Measurements from ENCODE around the gene TMEM175. TPM values are rescaled to one million over a fixed set of nuclear protein-coding genes. Genes with fewer than 3 reads are reported as not detected.

The TMEM175 gene
- total and polyA plus RNA-seq, 9 of the 15 experiments (the other 6 are each of a cell fraction or from before 2014, with no cell fraction given), result 0.13 to 30.9 (median 9.4) TPM

DNA sequence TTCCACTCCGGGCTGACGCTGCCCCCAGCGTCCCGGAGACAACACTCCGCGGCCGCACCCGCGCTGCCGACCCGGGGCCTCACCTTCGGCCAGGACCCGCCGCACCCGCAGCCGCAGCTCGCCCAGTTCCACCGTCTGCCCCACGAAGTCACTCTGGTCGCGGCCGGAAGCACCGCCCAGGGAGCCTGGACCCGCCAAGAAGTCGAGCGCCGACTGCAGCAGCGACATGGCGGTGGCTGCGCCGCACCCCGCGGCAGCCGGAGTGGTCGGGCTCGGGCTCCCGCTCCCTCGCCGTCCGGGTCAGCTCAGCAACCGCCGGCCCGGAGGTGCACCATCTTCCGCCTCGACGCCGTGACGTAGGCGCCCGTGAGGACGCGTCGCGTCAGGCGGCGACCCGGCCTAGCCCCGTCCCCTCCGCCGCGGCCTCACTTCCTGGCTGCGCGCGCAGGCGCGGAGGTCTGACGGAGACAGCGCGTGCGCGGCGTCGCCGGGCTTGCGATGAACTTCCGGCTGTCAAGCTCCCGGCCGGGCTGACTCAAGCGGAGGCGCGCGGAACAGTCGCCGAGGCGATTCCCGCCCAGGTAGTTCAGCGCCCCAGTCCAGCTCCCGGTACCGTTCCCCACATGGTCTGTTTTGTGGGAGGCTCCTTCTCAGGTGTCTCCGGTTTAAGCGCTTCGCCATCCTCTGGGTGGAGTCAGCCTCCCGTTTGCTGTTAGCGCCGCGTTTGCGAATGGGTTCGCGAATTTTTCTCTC is at the start of gene TMEM175, which contains the start of gene GAK (continued):
- peak; percentile 38; the same call in 1 of the 2 replicates for TF ChIP-seq CEBPG (CRISPR knock-in tag; IDR thresholded peaks at IDR 0.05)
- no peak for TF ChIP-seq CEBPG (tag; conservative IDR thresholded peaks at IDR 0.05 in 1 of 2, IDR thresholded peaks at IDR 0.05 in 1 of 2)
- TF ChIP-seq E2F8 (IDR thresholded peaks at IDR 0.05; ENCODE audit: low read depth, partially characterized antibody), result peak; percentile 73
- peak; percentile 96; the same call in 1 of the 2 replicates for TF ChIP-seq RBM34 (IDR thresholded peaks at IDR 0.05; ENCODE audit: borderline replicate concordance, insufficient read depth, low read length)
- 0 out of 2 replicates have a peak, but pooled peaks have one; percentile 9 for TF ChIP-seq ERF (CRISPR knock-in tag; IDR thresholded peaks at IDR 0.05)
- no peak for TF ChIP-seq MCM5 (IDR thresholded peaks at IDR 0.05; ENCODE audit: low read depth)
- TF ChIP-seq, protein P1, sequence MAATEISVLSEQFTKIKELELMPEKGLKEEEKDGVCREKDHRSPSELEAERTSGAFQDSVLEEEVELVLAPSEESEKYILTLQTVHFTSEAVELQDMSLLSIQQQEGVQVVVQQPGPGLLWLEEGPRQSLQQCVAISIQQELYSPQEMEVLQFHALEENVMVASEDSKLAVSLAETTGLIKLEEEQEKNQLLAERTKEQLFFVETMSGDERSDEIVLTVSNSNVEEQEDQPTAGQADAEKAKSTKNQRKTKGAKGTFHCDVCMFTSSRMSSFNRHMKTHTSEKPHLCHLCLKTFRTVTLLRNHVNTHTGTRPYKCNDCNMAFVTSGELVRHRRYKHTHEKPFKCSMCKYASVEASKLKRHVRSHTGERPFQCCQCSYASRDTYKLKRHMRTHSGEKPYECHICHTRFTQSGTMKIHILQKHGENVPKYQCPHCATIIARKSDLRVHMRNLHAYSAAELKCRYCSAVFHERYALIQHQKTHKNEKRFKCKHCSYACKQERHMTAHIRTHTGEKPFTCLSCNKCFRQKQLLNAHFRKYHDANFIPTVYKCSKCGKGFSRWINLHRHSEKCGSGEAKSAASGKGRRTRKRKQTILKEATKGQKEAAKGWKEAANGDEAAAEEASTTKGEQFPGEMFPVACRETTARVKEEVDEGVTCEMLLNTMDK (IDR thresholded peaks at IDR 0.05; ENCODE audit: borderline replicate concordance, insufficient read depth, low read depth, low read length, poor library complexity, severe bottlenecking), result peak; percentile 78
- no peak for TF ChIP-seq ZNF668 (CRISPR knock-in tag; IDR thresholded peaks at IDR 0.05)
- no peak for TF ChIP-seq ZNF77 (CRISPR knock-in tag; IDR thresholded peaks at IDR 0.05)
- TF ChIP-seq, protein P2, sequence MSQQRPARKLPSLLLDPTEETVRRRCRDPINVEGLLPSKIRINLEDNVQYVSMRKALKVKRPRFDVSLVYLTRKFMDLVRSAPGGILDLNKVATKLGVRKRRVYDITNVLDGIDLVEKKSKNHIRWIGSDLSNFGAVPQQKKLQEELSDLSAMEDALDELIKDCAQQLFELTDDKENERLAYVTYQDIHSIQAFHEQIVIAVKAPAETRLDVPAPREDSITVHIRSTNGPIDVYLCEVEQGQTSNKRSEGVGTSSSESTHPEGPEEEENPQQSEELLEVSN (IDR thresholded peaks at IDR 0.05; ENCODE audit: borderline replicate concordance in 1 of 2, extremely low read depth in 1 of 2, insufficient read depth in 1 of 2, insufficient read length in 1 of 2, low read depth in 1 of 2, low read length in 1 of 2, poor library complexity in 1 of 2, severe bottlenecking in 1 of 2), result peak; percentile 84 to 92
- no peak for TF ChIP-seq MECOM (CRISPR knock-in tag; IDR thresholded peaks at IDR 0.05)
- TF ChIP-seq PURB (CRISPR knock-in tag; IDR thresholded peaks at IDR 0.05; ENCODE audit: low read depth), result no peak

All from K562 (cell line).